ENCODE results near the gene WDR72. TPM values are rescaled to one million over a fixed set of nuclear protein-coding genes. Genes with fewer than 3 reads are reported as not detected.

The WDR72 gene
- polyA plus RNA-seq, 1 donor from 2014 or later, result 0.05 TPM

GRCh38 chr15:53525894-53526293, 233.6 kb downstream of the WDR72 start:
- Histone ChIP-seq H3K27ac (ENCODE audit: low read length) (no peak overlapping the region), H3K4me3 (ENCODE audit: low read length) (no peak overlapping the region), H3K36me3 (ENCODE audit: insufficient read depth, low read length) (no peaks in the 10 kb centered on the region), H3F3A (ENCODE audit: insufficient read depth, low read length, poor library complexity, severe bottlenecking) (peaks cover 4% of the 10 kb centered on the region), H3K9me3 (ENCODE audit: low read length) (no peaks in the 10 kb centered on the region), H2AFZ (ENCODE audit: low read depth, low read length) (no peak overlapping the region), H3K27me3 (ENCODE audit: insufficient read depth, low read depth, low read length) (no peaks in the 10 kb centered on the region), H3K79me2 (replicated peaks; ENCODE audit: insufficient read depth, low read length) (no peaks in the 10 kb centered on the region), H4K20me1 (ENCODE audit: insufficient read depth) (no peaks in the 10 kb centered on the region), H3K4me2 (ENCODE audit: low read length) (no peak overlapping the region), H3K9ac (ENCODE audit: low read length) (no peak overlapping the region), H3K9me2 (ENCODE audit: insufficient read depth, low read length) (no peaks in the 10 kb centered on the region)
- TF ChIP-seq REST (IDR thresholded peaks at IDR 0.05; ENCODE audit: borderline replicate concordance), result no peak
- no peak for TF ChIP-seq MXI1 (conservative IDR thresholded peaks at IDR 0.05; ENCODE audit: poor library complexity, severe bottlenecking)
- TF ChIP-seq TAF1 (IDR thresholded peaks at IDR 0.05; ENCODE audit: low read depth), result no peak
- TF ChIP-seq SMC3 (conservative IDR thresholded peaks at IDR 0.05; ENCODE audit: poor library complexity), result no peak
- no peak for TF ChIP-seq EZH2 (IDR thresholded peaks at IDR 0.05; ENCODE audit: borderline replicate concordance, insufficient read depth, low read length, poor library complexity, severe bottlenecking)
- no peak for TF ChIP-seq CTCF (IDR thresholded peaks at IDR 0.05; ENCODE audit: poor library complexity, severe bottlenecking)
- no peak for TF ChIP-seq EP300 (conservative IDR thresholded peaks at IDR 0.05; ENCODE audit: poor library complexity, severe bottlenecking)
- no peak for TF ChIP-seq RAD21 (conservative IDR thresholded peaks at IDR 0.05)
- no peak for TF ChIP-seq POLR2AphosphoS5 (IDR thresholded peaks at IDR 0.05)

- peaks cover 4% of the 10 kb centered on the region for H3F3A ChIP-seq (ENCODE audit: insufficient read depth, low read length, poor library complexity, severe bottlenecking)
- no peak overlapping the region for H2AFZ ChIP-seq (ENCODE audit: low read depth, low read length)
- H3K9me3 ChIP-seq (ENCODE audit: low read length), result no peaks in the 10 kb centered on the region
- no peak overlapping the region for H3K4me3 ChIP-seq (ENCODE audit: low read length)
- H3K36me3 ChIP-seq (ENCODE audit: insufficient read depth, low read length), result no peaks in the 10 kb centered on the region
- no peak overlapping the region for H3K4me2 ChIP-seq (ENCODE audit: low read length)
- TF ChIP-seq CTCF (IDR thresholded peaks at IDR 0.05; ENCODE audit: poor library complexity, severe bottlenecking) (no peak), EZH2 (IDR thresholded peaks at IDR 0.05; ENCODE audit: borderline replicate concordance, insufficient read depth, low read length, poor library complexity, severe bottlenecking) (no peak), TAF1 (IDR thresholded peaks at IDR 0.05; ENCODE audit: low read depth) (no peak), EP300 (conservative IDR thresholded peaks at IDR 0.05; ENCODE audit: poor library complexity, severe bottlenecking) (no peak), MXI1 (conservative IDR thresholded peaks at IDR 0.05; ENCODE audit: poor library complexity, severe bottlenecking) (no peak), POLR2AphosphoS5 (IDR thresholded peaks at IDR 0.05) (no peak), REST (IDR thresholded peaks at IDR 0.05; ENCODE audit: borderline replicate concordance) (no peak), RAD21 (conservative IDR thresholded peaks at IDR 0.05) (no peak), SMC3 (conservative IDR thresholded peaks at IDR 0.05; ENCODE audit: poor library complexity) (no peak)
- no peak overlapping the region for H3K27ac ChIP-seq (ENCODE audit: low read length)
- H3K9ac ChIP-seq (ENCODE audit: low read length), result no peak overlapping the region
- no peaks in the 10 kb centered on the region for H3K27me3 ChIP-seq (ENCODE audit: insufficient read depth, low read depth, low read length)
- no peaks in the 10 kb centered on the region for H3K79me2 ChIP-seq (replicated peaks; ENCODE audit: insufficient read depth, low read length)
- no peaks in the 10 kb centered on the region for H4K20me1 ChIP-seq (ENCODE audit: insufficient read depth)
- no peaks in the 10 kb centered on the region for H3K9me2 ChIP-seq (ENCODE audit: insufficient read depth, low read length)
Measured at GRCh38 chr15:53522991-53523390, 236.5 kb downstream of the WDR72 start.

All from neural cell (in vitro differentiated cells).